ENCODE results near the gene ZNF750. TPM values are rescaled to one million over a fixed set of nuclear protein-coding genes. Genes with fewer than 3 reads are reported as not detected.

The ZNF750 gene
- total and polyA plus RNA-seq, 2 of the 13 experiments (the other 11 are each of a cell fraction or from before 2014, with no cell fraction given) = not detected

DNA sequence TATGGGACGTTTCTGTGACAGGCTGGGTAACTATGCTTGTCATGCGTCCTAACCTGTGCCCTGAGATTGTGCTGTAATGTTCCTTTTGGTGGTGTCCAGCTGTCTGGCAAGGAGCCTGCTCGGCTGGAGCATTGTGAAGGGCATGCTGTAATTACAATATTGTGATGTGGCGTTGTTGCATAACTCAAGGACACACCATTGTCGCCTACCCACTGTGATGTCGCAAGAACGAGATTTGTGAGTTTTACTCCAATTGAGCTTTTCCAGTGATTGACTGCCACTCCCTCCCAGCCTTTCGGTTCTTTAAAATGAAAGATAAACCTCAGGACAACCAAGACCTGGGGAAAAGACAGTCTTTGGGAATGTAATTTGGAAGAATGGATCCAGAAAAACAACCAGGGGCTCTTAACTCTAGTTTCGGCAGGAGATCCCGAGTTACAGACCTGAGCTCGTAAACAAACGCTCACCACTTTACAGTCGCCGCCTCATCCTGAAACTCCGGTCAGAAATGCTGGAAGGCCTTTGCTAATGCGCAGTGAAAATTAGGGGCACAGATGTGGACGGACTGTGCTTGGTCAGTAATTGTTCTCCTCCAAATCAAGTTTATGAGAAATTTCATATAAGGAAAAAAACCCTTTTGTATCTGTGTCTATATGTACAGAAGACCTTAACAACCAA is 1.3 kb downstream of the ZNF750 start (continued):
- TF ChIP-seq ZNF263 (CRISPR knock-in tag; IDR thresholded peaks at IDR 0.05) = peak; percentile 31; the same call in 1 of the 2 replicates
- no peak for TF ChIP-seq CCAR2 (optimal IDR thresholded peaks at IDR 0.05; ENCODE audit: low read depth, low read length)
- peak; percentile 69; the same call in 1 of the 2 replicates for TF ChIP-seq KAT7 (CRISPR knock-in tag; IDR thresholded peaks at IDR 0.05; ENCODE audit: borderline replicate concordance)
- TF ChIP-seq SRF (IDR thresholded peaks at IDR 0.05; ENCODE audit: low read depth, low read length) = no peak
- TF ChIP-seq, protein P1, sequence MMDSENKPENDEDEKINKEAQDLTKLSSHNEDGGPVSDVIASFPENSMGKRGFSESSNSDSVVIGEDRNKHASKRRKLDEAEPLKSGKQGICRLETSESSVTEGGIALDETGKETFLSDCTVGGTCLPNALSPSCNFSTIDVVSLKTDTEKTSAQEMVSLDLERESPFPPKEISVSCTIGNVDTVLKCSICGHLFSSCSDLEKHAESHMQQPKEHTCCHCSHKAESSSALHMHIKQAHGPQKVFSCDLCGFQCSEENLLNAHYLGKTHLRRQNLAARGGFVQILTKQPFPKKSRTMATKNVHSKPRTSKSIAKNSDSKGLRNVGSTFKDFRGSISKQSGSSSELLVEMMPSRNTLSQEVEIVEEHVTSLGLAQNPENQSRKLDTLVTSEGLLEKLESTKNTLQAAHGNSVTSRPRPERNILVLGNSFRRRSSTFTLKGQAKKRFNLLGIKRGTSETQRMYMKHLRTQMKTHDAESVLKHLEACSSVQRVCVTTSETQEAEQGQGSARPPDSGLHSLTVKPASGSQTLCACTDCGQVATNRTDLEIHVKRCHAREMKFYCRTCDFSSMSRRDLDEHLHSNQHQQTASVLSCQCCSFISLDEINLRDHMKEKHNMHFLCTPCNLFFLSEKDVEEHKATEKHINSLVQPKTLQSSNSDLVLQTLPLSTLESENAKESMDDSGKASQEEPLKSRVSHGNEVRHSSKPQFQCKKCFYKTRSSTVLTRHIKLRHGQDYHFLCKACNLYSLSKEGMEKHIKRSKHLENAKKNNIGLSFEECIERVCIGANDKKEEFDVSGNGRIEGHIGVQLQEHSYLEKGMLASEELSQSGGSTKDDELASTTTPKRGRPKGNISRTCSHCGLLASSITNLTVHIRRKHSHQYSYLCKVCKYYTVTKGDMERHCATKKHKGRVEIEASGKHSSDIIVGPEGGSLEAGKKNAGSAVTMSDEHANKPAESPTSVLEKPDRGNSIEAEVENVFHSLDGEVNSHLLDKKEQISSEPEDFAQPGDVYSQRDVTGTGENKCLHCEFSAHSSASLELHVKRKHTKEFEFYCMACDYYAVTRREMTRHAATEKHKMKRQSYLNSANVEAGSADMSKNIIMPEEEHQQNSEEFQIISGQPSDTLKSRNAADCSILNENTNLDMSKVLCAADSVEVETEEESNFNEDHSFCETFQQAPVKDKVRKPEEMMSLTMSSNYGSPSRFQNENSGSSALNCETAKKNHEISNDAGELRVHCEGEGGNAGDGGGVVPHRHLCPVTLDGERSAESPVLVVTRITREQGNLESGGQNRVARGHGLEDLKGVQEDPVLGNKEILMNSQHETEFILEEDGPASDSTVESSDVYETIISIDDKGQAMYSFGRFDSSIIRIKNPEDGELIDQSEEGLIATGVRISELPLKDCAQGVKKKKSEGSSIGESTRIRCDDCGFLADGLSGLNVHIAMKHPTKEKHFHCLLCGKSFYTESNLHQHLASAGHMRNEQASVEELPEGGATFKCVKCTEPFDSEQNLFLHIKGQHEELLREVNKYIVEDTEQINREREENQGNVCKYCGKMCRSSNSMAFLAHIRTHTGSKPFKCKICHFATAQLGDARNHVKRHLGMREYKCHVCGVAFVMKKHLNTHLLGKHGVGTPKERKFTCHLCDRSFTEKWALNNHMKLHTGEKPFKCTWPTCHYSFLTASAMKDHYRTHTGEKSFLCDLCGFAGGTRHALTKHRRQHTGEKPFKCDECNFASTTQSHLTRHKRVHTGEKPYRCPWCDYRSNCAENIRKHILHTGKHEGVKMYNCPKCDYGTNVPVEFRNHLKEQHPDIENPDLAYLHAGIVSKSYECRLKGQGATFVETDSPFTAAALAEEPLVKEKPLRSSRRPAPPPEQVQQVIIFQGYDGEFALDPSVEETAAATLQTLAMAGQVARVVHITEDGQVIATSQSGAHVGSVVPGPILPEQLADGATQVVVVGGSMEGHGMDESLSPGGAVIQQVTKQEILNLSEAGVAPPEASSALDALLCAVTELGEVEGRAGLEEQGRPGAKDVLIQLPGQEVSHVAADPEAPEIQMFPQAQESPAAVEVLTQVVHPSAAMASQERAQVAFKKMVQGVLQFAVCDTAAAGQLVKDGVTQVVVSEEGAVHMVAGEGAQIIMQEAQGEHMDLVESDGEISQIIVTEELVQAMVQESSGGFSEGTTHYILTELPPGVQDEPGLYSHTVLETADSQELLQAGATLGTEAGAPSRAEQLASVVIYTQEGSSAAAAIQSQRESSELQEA (CRISPR knock-in tag; IDR thresholded peaks at IDR 0.05; ENCODE audit: not compliant biosample characterization) = no peak
- TF ChIP-seq ZNF614 (CRISPR knock-in tag; IDR thresholded peaks at IDR 0.05; ENCODE audit: borderline replicate concordance) = peak; percentile 84; the same call in 1 of the 2 replicates
- TF ChIP-seq KLF6 (CRISPR knock-in tag; IDR thresholded peaks at IDR 0.05) = peak; percentile 46; the same call in 1 of the 2 replicates
- TF ChIP-seq, protein P2, sequence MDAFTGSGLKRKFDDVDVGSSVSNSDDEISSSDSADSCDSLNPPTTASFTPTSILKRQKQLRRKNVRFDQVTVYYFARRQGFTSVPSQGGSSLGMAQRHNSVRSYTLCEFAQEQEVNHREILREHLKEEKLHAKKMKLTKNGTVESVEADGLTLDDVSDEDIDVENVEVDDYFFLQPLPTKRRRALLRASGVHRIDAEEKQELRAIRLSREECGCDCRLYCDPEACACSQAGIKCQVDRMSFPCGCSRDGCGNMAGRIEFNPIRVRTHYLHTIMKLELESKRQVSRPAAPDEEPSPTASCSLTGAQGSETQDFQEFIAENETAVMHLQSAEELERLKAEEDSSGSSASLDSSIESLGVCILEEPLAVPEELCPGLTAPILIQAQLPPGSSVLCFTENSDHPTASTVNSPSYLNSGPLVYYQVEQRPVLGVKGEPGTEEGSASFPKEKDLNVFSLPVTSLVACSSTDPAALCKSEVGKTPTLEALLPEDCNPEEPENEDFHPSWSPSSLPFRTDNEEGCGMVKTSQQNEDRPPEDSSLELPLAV (CRISPR knock-in tag; conservative IDR thresholded peaks at IDR 0.05; ENCODE audit: low read depth) = no peak
- TF ChIP-seq EED (CRISPR knock-in tag; IDR thresholded peaks at IDR 0.05) = no peak
- TF ChIP-seq, protein P3, sequence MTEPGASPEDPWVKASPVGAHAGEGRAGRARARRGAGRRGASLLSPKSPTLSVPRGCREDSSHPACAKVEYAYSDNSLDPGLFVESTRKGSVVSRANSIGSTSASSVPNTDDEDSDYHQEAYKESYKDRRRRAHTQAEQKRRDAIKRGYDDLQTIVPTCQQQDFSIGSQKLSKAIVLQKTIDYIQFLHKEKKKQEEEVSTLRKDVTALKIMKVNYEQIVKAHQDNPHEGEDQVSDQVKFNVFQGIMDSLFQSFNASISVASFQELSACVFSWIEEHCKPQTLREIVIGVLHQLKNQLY (CRISPR knock-in tag; IDR thresholded peaks at IDR 0.05) = 0 out of 2 replicates have a peak, but pooled peaks have one; percentile 54
- TF ChIP-seq, protein P4, sequence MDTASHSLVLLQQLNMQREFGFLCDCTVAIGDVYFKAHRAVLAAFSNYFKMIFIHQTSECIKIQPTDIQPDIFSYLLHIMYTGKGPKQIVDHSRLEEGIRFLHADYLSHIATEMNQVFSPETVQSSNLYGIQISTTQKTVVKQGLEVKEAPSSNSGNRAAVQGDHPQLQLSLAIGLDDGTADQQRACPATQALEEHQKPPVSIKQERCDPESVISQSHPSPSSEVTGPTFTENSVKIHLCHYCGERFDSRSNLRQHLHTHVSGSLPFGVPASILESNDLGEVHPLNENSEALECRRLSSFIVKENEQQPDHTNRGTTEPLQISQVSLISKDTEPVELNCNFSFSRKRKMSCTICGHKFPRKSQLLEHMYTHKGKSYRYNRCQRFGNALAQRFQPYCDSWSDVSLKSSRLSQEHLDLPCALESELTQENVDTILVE (CRISPR knock-in tag; IDR thresholded peaks at IDR 0.05) = peak; percentile 84
- peak; percentile 83 for TF ChIP-seq SAP130 (CRISPR knock-in tag; IDR thresholded peaks at IDR 0.05; ENCODE audit: low read depth)
- TF ChIP-seq, protein P5, sequence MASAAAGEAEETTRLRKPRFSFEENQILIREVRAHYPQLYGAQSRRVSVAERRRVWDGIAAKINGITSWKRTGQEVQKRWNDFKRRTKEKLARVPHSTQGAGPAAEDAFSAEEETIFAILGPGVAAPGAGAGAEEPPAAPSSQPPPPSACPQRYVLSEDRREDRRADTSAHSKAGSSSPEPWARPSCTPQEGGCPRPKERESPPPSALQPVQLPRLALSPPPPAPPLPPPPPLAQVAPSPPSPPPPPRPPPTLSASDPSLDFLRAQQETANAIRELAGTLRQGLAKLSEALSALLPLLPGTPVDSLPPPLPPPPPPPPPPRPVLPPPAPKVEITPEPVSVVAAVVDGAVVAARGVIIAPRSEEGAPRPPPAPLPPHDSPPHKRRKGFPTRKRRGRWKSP (CRISPR knock-in tag; IDR thresholded peaks at IDR 0.05) = peak; percentile 65; the same call in 1 of the 2 replicates
- no peak for TF ChIP-seq ZNF138 (CRISPR knock-in tag; IDR thresholded peaks at IDR 0.05; ENCODE audit: low read depth)
